ENCODE measurements around the gene CDH4. TPM values are rescaled to one million over a fixed set of nuclear protein-coding genes. Genes with fewer than 3 reads are reported as not detected.

The CDH4 gene
- total RNA-seq, 1 experiment from 2014 or later: not detected

DNA sequence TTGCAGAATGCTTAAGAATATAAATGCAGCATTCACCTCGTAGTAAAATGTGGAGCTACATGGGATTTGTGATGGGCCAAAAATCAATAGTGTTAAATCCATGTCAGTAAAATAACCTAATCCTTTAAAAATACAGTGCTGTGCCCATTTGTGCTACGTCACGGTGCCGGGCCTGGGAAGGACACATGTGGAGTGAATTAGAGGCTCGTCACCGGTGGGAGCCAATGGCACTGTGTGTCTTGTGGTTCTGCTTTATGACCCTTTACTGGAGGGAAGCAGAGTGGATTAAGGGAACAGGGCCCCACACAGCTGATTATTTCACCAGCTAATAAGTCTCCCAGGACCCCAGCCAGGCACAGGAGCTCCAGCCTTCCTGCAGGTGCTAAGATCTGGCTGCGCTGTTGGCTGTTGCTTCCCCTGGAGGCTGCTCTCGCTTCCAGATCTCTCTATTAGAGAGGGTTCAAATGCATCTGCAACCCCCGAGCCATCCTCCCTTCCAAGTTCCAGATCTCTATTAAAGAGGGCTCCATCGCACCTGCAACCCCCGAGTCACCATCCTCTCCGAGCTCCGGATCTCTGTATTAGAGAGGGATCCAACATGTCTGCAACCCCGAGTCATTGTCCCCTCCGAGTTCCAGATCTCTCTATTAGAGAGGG, 405.8 kb downstream of the CDH4 start:
- Mint-ChIP-seq H3K9me3 (ENCODE audit: unreplicated experiment) (no peaks in the 10 kb centered on the region), H3K4me1 (ENCODE audit: low read depth, unreplicated experiment) (no peaks in the 10 kb centered on the region), H3K27ac (ENCODE audit: unreplicated experiment) (no peak overlapping the region), H3K27me3 (ENCODE audit: insufficient read depth, unreplicated experiment) (peaks cover 33% of the 10 kb centered on the region), H3K4me3 (ENCODE audit: unreplicated experiment) (no peak overlapping the region), H3K36me3 (ENCODE audit: insufficient read depth, unreplicated experiment) (no peaks in the 10 kb centered on the region)
- Histone ChIP-seq H3K4me1 (no peaks in the 10 kb centered on the region), H3K4me3 (ENCODE audit: low read depth, low read length) (no peak overlapping the region), H3K36me3 (ENCODE audit: control insufficient read depth, insufficient read depth, low read length) (no peaks in the 10 kb centered on the region), H3K9me3 (no peaks in the 10 kb centered on the region), H3K27me3 (replicated peaks; ENCODE audit: control insufficient read depth, insufficient read depth, low read length) (no peaks in the 10 kb centered on the region)
- POLR2A ChIA-PET: no interaction called here
- BruUV-seq (replicated peaks): no TSS peak
- no peak for DNase-seq
- TF ChIP-seq, protein P1, sequence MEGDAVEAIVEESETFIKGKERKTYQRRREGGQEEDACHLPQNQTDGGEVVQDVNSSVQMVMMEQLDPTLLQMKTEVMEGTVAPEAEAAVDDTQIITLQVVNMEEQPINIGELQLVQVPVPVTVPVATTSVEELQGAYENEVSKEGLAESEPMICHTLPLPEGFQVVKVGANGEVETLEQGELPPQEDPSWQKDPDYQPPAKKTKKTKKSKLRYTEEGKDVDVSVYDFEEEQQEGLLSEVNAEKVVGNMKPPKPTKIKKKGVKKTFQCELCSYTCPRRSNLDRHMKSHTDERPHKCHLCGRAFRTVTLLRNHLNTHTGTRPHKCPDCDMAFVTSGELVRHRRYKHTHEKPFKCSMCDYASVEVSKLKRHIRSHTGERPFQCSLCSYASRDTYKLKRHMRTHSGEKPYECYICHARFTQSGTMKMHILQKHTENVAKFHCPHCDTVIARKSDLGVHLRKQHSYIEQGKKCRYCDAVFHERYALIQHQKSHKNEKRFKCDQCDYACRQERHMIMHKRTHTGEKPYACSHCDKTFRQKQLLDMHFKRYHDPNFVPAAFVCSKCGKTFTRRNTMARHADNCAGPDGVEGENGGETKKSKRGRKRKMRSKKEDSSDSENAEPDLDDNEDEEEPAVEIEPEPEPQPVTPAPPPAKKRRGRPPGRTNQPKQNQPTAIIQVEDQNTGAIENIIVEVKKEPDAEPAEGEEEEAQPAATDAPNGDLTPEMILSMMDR (IDR thresholded peaks at IDR 0.05; ENCODE audit: insufficient read depth in 1 of 2, low read depth in 1 of 2, low read length in 1 of 2, severe bottlenecking in 1 of 2, unreplicated experiment in 1 of 2): no peak
- intact Hi-C loops (cut with micrococcal nuclease; ENCODE audit: unreplicated experiment): no loop called here
- CTCF ChIA-PET: no interaction called here

DNA sequence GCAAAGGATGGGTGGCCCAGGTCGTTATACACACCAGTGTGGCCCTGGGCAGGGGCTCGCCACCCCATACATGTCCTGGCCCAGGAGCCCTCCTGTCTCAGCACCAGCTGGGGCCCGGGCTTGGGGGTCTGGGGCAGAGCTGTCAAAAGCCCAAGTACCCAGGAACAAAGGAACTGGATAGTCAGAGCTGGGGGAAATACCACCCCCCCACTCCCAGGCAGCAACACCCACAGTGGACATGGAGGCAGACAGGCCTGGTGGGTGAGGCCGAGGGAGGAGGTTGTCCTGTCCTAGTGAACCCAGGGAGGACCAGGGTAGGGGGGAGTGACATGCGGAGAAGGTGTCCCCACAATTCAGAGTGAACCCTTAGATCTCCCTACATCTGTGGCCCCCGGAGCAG, 406.5 kb downstream of the CDH4 start:
- Mint-ChIP-seq H3K9me3 (ENCODE audit: unreplicated experiment) (no peaks in the 10 kb centered on the region), H3K27ac (ENCODE audit: unreplicated experiment) (no peak overlapping the region), H3K27me3 (ENCODE audit: insufficient read depth, unreplicated experiment) (peaks cover 41% of the 10 kb centered on the region), H3K36me3 (ENCODE audit: insufficient read depth, unreplicated experiment) (no peaks in the 10 kb centered on the region), H3K4me3 (ENCODE audit: unreplicated experiment) (no peak overlapping the region), H3K4me1 (ENCODE audit: low read depth, unreplicated experiment) (no peaks in the 10 kb centered on the region)
- ChIA-PET CTCF (no interaction called here), POLR2A (no interaction called here)
- no TSS peak for BruUV-seq (replicated peaks)
- intact Hi-C loops (cut with micrococcal nuclease; ENCODE audit: unreplicated experiment): no loop called here
- H3K27me3 ChIP-seq (replicated peaks; ENCODE audit: control insufficient read depth, insufficient read depth, low read length): no peaks in the 10 kb centered on the region
- no peaks in the 10 kb centered on the region for H3K9me3 ChIP-seq
- H3K4me3 ChIP-seq (ENCODE audit: low read depth, low read length): no peak overlapping the region
- TF ChIP-seq, protein P1 (IDR thresholded peaks at IDR 0.05; ENCODE audit: insufficient read depth in 1 of 2, low read depth in 1 of 2, low read length in 1 of 2, severe bottlenecking in 1 of 2, unreplicated experiment in 1 of 2): no peak
- no peaks in the 10 kb centered on the region for H3K4me1 ChIP-seq
- H3K36me3 ChIP-seq (ENCODE audit: control insufficient read depth, insufficient read depth, low read length): no peaks in the 10 kb centered on the region
- DNase-seq: no peak

DNA sequence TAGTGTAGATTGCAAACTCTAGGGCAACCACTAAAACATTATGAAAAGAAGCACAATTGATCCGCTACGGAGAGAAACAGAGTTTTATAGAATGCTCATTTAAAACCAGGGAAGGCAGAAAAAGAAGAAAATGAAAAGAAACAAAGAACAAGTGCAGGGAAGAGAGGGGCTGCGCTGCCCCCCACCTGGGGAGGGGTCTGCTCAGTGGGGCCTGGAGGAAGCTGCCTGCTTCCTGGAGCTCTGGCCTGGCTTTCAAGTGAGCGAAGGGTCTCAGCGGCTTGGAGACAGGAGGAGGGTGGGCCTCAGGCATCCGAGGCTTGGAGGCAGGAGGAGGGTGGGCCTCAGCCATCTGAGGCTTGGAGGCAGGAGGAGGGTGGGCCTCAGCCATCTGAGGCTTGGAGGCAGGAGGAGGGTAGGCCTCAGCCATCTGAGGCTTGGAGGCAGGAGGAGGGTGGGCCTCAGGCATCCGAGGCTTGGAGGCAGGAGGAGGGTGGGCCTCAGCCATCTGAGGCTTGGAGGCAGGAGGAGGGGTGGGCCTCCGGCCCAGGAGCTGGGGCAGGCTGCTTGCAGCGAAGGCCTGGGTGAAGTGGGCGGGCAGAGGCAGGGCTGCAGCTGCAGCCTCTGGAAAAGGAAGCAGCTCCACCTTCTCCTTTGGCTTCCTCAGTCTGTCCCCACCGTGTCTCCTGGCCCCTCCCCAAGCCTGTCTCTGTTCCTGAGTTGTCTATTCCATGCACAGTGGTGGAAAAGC, 407.4 kb downstream of the CDH4 start:
- H3K9me3 Mint-ChIP-seq (ENCODE audit: unreplicated experiment): no peaks in the 10 kb centered on the region
- no peak overlapping the region for H3K27ac Mint-ChIP-seq (ENCODE audit: unreplicated experiment)
- no peak overlapping the region for H3K4me3 Mint-ChIP-seq (ENCODE audit: unreplicated experiment)
- H3K36me3 ChIP-seq (ENCODE audit: control insufficient read depth, insufficient read depth, low read length): no peaks in the 10 kb centered on the region
- H3K4me1 ChIP-seq: no peaks in the 10 kb centered on the region
- TF ChIP-seq, protein P1 (IDR thresholded peaks at IDR 0.05; ENCODE audit: insufficient read depth in 1 of 2, low read depth in 1 of 2, low read length in 1 of 2, severe bottlenecking in 1 of 2, unreplicated experiment in 1 of 2): no peak
- no peaks in the 10 kb centered on the region for H3K27me3 ChIP-seq (replicated peaks; ENCODE audit: control insufficient read depth, insufficient read depth, low read length)
- H3K36me3 Mint-ChIP-seq (ENCODE audit: insufficient read depth, unreplicated experiment): no peaks in the 10 kb centered on the region
- no peak overlapping the region for H3K4me3 ChIP-seq (ENCODE audit: low read depth, low read length)
- H3K9me3 ChIP-seq: no peaks in the 10 kb centered on the region
- CTCF ChIA-PET: interaction anchor here (0.7 kb wide), 1 partner anchor 396 kb away, joined by 6 read pairs; no protein-coding TSS in a partner anchor
- BruUV-seq (replicated peaks): no TSS peak
- H3K4me1 Mint-ChIP-seq (ENCODE audit: low read depth, unreplicated experiment): no peaks in the 10 kb centered on the region
- intact Hi-C loops (cut with micrococcal nuclease; ENCODE audit: unreplicated experiment): no loop called here
- peaks cover 44% of the 10 kb centered on the region for H3K27me3 Mint-ChIP-seq (ENCODE audit: insufficient read depth, unreplicated experiment)
- POLR2A ChIA-PET: no interaction called here
- no peak for DNase-seq
